Measurements from ENCODE around the gene IFIT3. TPM values are rescaled to one million over a fixed set of nuclear protein-coding genes. Genes with fewer than 3 reads are reported as not detected.

The IFIT3 gene
- total and polyA plus RNA-seq, 2 of the 8 experiments (the other 6 are each of a cell fraction or from before 2014, with no cell fraction given), result 0.12 to 0.84 TPM

DNA sequence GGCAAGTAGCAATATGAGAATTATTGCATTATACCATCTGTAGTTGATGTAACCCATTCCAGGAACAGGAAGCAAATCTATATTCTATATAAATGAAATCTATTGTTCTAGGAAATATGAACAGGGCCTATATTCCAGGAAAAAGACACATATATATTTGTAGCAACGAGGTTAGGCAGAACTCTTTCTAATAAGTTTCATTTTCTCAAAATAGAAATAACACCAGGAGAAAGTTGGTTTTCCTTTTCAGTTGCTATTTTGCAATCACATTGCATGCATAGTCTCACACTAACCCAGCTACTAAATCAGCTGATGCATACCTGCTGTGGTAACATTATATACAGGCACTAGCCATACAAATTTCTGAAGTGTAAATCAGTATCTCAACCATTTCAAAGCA, 32.2 kb upstream of the IFIT3 start:
- Histone ChIP-seq H3K14ac (ENCODE audit: insufficient read length) (no peak overlapping the region), H3K36me3 (ENCODE audit: control insufficient read depth in 2 of 4, insufficient read depth in 4 of 4, low read length in 3 of 4) (no peaks in the 10 kb centered on the region), H2BK15ac (ENCODE audit: low read length) (no peak overlapping the region), H2BK120ac (replicated peaks; ENCODE audit: low read depth, low read length) (no peak overlapping the region), H3K56ac (replicated peaks; ENCODE audit: insufficient read length, low read depth, low read length) (no peak overlapping the region), H2BK20ac (ENCODE audit: low read length) (no peak overlapping the region), H3K4ac (replicated peaks; ENCODE audit: insufficient read length, low read depth, low read length) (no peak overlapping the region), H3K18ac (ENCODE audit: extremely low read depth, low read length) (no peak overlapping the region), H3K27me3 (replicated peaks in 1 of 4; ENCODE audit: control insufficient read depth in 3 of 4, extremely low read depth in 1 of 4, insufficient read depth in 3 of 4, low read length in 3 of 4) (no peaks in the 10 kb centered on the region), H2AK5ac (ENCODE audit: low read depth, low read length) (no peak overlapping the region), H4K5ac (ENCODE audit: insufficient read length, low read depth, low read length) (no peak overlapping the region), H2BK12ac (ENCODE audit: low read depth, low read length) (no peak overlapping the region), H3K4me2 (ENCODE audit: insufficient read depth in 1 of 2, low read depth in 2 of 2, low read length in 2 of 2) (no peak overlapping the region), H2BK5ac (ENCODE audit: low read depth, low read length) (no peak overlapping the region), H3K27ac (ENCODE audit: low read depth, low read length) (no peak overlapping the region), H3K9me3 (ENCODE audit: insufficient read depth in 2 of 2, low read depth in 1 of 2, low read length in 1 of 2) (no peaks in the 10 kb centered on the region), H3K9ac (replicated peaks in 1 of 4; ENCODE audit: extremely low read depth in 1 of 4, low read depth in 3 of 4, low read length in 3 of 4) (no peak overlapping the region), H3K4me1 (replicated peaks in 1 of 4; ENCODE audit: control insufficient read depth in 3 of 4, insufficient read depth in 4 of 4, low read length in 3 of 4) (no peaks in the 10 kb centered on the region), H4K91ac (replicated peaks; ENCODE audit: insufficient read length, low read length) (no peak overlapping the region), H3K23ac (ENCODE audit: insufficient read length) (no peak overlapping the region), H4K20me1 (replicated peaks in 1 of 2; ENCODE audit: control insufficient read depth in 1 of 2, insufficient read depth in 2 of 2, low read length in 2 of 2) (no peaks in the 10 kb centered on the region), H2AFZ (ENCODE audit: low read length) (no peak overlapping the region), H3K79me2 (ENCODE audit: control insufficient read depth in 1 of 2, insufficient read depth in 2 of 2, low read length in 2 of 2) (no peaks in the 10 kb centered on the region), H3K79me1 (ENCODE audit: low read depth, low read length) (no peaks in the 10 kb centered on the region), H3K23me2 (ENCODE audit: low read depth, low read length) (peaks cover 3% of the 10 kb centered on the region; the same call in 1 of the 2 replicates), H4K8ac (ENCODE audit: extremely low read depth, insufficient read depth, low read length) (no peak overlapping the region), H3K4me3 (ENCODE audit: extremely low read depth in 1 of 4, insufficient read depth in 2 of 4, low read depth in 3 of 4, low read length in 4 of 4) (no peak overlapping the region)
- DNase-seq (ENCODE audit: low read depth in 1 of 2, low spot score in 2 of 2) (no peak), FAIRE-seq (no peak)
- ChIA-PET POLR2A (ENCODE audit: partially characterized antibody) (no interaction called here), CTCF (ENCODE audit: partially characterized antibody) (interaction anchor here (1.2 to 3.9 kb wide), 2 partner anchors 13 to 73 kb away, joined by 5 to 29 read pairs; no protein-coding TSS in a partner anchor)
- WGBS, 2 experiments (ENCODE audit: extremely low coverage in 1 of 2, insufficient coverage in 1 of 2, insufficient read length in 1 of 2, insufficient replicate concordance in 2 of 2, low coverage in 1 of 2, low lambda C conversion rate in 2 of 2, missing lambda C conversion rate in 1 of 2), result 61% methylated on average over 1 of the region's 1 CpG; no CpG with 5 or more reads in 1 of the 2 experiments
- no peak for TF ChIP-seq EP300 (IDR thresholded peaks at IDR 0.05; ENCODE audit: borderline replicate concordance in 1 of 2, low read depth in 2 of 2, low read length in 2 of 2)
- no peak for TF ChIP-seq TAF1 (IDR thresholded peaks at IDR 0.05; ENCODE audit: low read depth, low read length)
- TF ChIP-seq SRF (IDR thresholded peaks at IDR 0.05; ENCODE audit: low read depth, low read length), result no peak
